ENCODE measurements around the gene FBP2. TPM values are rescaled to one million over a fixed set of nuclear protein-coding genes. Genes with fewer than 3 reads are reported as not detected.

The FBP2 gene
- total RNA-seq, 4 donors from 2014 or later, result 12.1 to 56.5 (median 41.5) TPM

DNA sequence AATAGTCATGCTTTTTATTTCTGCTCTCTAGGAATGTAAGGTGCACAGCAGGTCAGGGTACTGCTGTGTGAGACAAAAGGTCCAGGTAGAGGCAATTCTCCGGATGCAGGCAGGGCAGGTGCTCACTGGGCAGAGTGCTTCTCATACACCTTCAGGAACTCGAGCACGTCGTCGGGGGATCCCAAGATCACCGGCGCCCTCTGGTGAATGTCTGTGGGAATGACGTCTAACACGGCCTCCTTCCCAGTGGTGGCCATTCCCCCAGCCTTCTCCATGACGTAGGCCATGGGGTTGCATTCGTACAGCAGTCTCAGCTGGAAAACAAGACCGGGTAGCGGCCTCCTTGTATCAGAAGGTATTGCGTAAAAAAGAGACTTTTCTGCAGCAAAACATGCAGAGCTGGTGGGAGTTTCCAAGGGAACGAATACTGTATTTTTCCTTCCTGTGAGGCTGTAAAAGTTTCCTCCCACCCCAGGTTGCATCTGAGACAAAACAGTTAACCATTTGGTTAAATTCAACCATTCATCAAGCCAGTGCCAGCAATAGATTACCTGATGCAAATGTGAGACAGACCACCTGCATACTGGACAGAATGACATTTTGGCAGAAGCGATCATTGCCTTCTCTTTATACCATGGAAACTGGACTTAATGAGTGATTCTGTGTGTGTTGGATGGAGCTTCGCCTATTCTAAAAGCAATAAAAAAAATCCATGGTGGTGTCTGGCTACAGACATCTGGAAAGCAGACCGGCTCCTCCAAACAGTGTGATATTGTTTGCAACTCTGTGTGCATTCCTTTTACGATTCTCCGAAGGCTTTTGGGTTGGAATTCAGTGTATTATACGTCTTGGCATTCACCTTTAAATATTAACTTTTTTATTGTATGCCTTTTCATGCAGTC is 9.9 kb upstream of the FBP2 start:
- H3K4me3 ChIP-seq, result no peak overlapping the region
- H3K9me3 ChIP-seq, result no peaks in the 10 kb centered on the region
- ATAC-seq (peak; percentile 14 to 21), DNase-seq (peak in 1 of 2 donors; percentile 58)
- H3K27me3 ChIP-seq, result no peaks in the 10 kb centered on the region
- peaks cover 11 to 14% of the 10 kb centered on the region in 2 donors for H3K4me1 ChIP-seq
- intact Hi-C loops (cut with DNase I; ENCODE audit: low total_unique reads) (loop anchor here (1.0 kb wide), 1 partner anchor 49 kb away; no protein-coding TSS in a partner anchor), in situ Hi-C loops (cut with MboI; ENCODE audit: low sequenced_read_pairs in 4 of 4) (no loop called here)
- TF ChIP-seq POLR2A (IDR thresholded peaks at IDR 0.05), result no peak
- TF ChIP-seq, protein P1, sequence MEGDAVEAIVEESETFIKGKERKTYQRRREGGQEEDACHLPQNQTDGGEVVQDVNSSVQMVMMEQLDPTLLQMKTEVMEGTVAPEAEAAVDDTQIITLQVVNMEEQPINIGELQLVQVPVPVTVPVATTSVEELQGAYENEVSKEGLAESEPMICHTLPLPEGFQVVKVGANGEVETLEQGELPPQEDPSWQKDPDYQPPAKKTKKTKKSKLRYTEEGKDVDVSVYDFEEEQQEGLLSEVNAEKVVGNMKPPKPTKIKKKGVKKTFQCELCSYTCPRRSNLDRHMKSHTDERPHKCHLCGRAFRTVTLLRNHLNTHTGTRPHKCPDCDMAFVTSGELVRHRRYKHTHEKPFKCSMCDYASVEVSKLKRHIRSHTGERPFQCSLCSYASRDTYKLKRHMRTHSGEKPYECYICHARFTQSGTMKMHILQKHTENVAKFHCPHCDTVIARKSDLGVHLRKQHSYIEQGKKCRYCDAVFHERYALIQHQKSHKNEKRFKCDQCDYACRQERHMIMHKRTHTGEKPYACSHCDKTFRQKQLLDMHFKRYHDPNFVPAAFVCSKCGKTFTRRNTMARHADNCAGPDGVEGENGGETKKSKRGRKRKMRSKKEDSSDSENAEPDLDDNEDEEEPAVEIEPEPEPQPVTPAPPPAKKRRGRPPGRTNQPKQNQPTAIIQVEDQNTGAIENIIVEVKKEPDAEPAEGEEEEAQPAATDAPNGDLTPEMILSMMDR (IDR thresholded peaks at IDR 0.05 in 4 of 5, conservative IDR thresholded peaks at IDR 0.05 in 1 of 5), result peak; percentile 30 to 69 (median 58)
- no peaks in the 10 kb centered on the region for H3K36me3 ChIP-seq
- no peak overlapping the region for H3K27ac ChIP-seq

DNA sequence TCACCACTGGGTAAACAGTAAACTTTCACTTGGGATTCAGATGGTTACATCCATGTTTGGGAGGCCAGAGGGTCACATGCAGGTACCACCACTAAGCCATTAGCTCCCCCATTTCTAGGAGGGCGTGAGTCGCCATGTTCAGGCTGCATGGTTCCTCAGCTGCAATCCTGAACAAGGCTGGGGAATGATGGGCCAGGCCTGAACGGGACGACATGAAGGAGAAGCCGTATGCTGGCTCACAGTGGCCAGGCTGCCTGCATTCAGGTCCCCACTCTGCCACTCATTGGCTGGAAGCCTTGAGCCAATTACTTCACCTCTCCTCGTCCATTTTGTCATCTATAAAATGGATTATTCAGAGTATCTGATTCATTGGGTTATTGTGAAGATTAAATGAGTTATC is 9.0 kb upstream of the FBP2 start:
- Histone ChIP-seq H3K27ac (no peak overlapping the region), H3K4me1 (peaks cover 11 to 14% of the 10 kb centered on the region in 2 donors), H3K36me3 (no peaks in the 10 kb centered on the region), H3K9me3 (no peaks in the 10 kb centered on the region), H3K4me3 (no peak overlapping the region), H3K27me3 (no peaks in the 10 kb centered on the region)
- intact Hi-C loops (cut with DNase I; ENCODE audit: low total_unique reads) (loop anchor here (1.0 kb wide), 1 partner anchor 48 kb away; no protein-coding TSS in a partner anchor), in situ Hi-C loops (cut with MboI; ENCODE audit: low sequenced_read_pairs in 4 of 4) (no loop called here)
- no peak for TF ChIP-seq POLR2A (IDR thresholded peaks at IDR 0.05)
- TF ChIP-seq, protein P1 (IDR thresholded peaks at IDR 0.05 in 4 of 5, conservative IDR thresholded peaks at IDR 0.05 in 1 of 5), result no peak
- ATAC-seq (no peak), DNase-seq (no peak)

DNA sequence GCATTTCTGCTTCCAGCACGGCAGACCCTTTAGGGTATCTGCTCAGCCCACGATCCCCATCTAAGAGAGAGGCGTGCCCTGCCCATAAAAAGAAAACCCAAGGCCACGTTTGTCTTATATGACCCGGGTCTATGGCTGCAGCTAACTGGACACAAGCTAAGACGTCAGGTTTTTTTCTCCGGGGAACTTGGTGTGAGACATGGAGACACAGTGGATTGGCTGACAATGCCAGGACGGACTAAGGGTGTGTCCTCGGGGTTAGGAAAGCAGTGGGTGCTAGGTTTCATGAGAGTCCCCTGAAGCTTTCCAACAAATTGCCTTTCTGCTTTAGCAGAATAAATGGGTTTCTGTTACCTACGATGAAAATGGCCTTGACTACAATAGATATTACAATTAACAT is 7.1 kb upstream of the FBP2 start:
- in situ Hi-C loops (cut with MboI; ENCODE audit: low sequenced_read_pairs in 4 of 4), result no loop called here
- intact Hi-C loops (cut with DNase I; ENCODE audit: low total_unique reads), result no loop called here
- Histone ChIP-seq H3K9me3 (no peaks in the 10 kb centered on the region), H3K27me3 (no peaks in the 10 kb centered on the region), H3K36me3 (no peaks in the 10 kb centered on the region), H3K27ac (peak overlapping the region; percentile 80 to 95 (median 90)), H3K4me1 (peaks cover 11 to 14% of the 10 kb centered on the region in 2 donors), H3K4me3 (peak overlapping the region in 3 of 4 donors; percentile 31 to 37 (median 33))
- no peak for TF ChIP-seq POLR2A (IDR thresholded peaks at IDR 0.05)
- TF ChIP-seq, protein P1 (IDR thresholded peaks at IDR 0.05 in 4 of 5, conservative IDR thresholded peaks at IDR 0.05 in 1 of 5), result no peak
- ATAC-seq (peak; percentile 84 to 92), DNase-seq (peak; percentile 30 to 83)

DNA sequence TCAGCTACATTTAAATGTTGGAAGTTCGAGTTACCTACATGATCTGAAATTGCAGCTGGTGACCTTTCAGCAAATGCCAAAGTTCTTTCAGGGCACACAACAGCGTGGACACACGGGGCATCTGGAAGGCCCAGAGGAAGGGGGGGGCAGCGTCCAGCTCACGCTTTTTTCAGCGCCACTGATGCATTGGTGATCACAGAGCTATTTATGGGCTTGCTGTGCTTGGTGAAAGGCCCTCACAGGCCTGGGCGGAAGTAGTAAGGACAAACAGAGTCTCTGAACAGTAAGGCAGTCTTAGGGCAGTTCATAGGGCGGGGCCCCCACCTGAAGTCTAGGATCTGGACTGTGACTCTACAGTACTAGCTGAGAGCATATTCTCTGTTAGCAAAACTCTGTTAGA is 6.6 kb upstream of the FBP2 start:
- in situ Hi-C loops (cut with MboI; ENCODE audit: low sequenced_read_pairs in 4 of 4) (no loop called here), intact Hi-C loops (cut with DNase I; ENCODE audit: low total_unique reads) (no loop called here)
- TF ChIP-seq, protein P1 (IDR thresholded peaks at IDR 0.05 in 4 of 5, conservative IDR thresholded peaks at IDR 0.05 in 1 of 5), result no peak
- TF ChIP-seq POLR2A (IDR thresholded peaks at IDR 0.05), result peak; percentile 12 to 19
- ATAC-seq (peak; percentile 78 to 83), DNase-seq (peak in 1 of 2 donors; percentile 87)
- H3K4me1 ChIP-seq, result peaks cover 11 to 14% of the 10 kb centered on the region in 2 donors
- peak overlapping the region; percentile 80 to 95 (median 90) for H3K27ac ChIP-seq
- H3K27me3 ChIP-seq, result no peaks in the 10 kb centered on the region
- H3K4me3 ChIP-seq, result peak overlapping the region in 3 of 4 donors; percentile 31 to 37 (median 33)
- H3K9me3 ChIP-seq, result no peaks in the 10 kb centered on the region
- H3K36me3 ChIP-seq, result no peaks in the 10 kb centered on the region
